ENCODE results near the gene ZC2HC1B.

DNA sequence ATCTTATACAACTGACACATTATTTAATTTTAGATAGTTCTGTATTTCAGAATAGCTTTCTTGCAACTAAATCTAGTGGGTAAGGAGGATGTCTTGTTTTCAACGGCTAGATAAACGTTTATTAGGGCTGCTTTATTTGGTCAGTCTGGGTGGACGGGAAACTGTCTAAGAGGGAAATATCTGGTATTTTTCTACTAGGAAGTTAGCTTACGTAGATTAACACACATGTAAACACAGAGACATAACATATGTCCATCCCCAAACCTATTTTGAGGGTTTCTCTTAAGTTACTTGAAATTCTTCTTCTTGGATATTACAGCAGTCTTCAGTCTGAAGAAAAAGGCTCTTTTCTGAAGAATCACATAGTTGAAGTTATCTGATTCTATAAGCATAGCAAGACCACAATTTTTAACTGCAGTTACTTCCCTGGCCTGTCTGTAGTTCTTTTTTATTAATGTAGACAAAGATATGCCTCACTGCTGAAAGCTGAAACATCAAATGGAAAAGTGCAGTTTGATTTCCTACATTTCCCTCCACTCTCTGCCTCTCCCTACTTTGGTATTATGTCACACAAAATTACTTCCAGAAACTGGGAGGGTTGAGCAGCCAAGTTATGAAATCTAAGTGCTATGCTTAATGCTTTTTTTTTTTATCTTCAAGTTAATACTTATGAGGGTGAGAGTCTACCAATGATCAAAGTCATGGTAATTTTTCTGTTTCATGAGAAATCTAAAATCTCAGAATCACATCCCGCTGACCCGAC, 106.4 kb downstream of the ZC2HC1B start:
- TF ChIP-seq EZH2 (IDR thresholded peaks at IDR 0.05; ENCODE audit: low read depth, low read length, severe bottlenecking) (no peak), RAD21 (IDR thresholded peaks at IDR 0.05 in 1 of 2, conservative IDR thresholded peaks at IDR 0.05 in 1 of 2; ENCODE audit: low read depth in 2 of 2, low read length in 2 of 2) (no peak), RBBP5 (IDR thresholded peaks at IDR 0.05; ENCODE audit: borderline replicate concordance, low read depth, low read length) (no peak), POLR2AphosphoS5 (IDR thresholded peaks at IDR 0.05; ENCODE audit: low read depth, low read length) (no peak)
- TF ChIP-seq, protein P1, sequence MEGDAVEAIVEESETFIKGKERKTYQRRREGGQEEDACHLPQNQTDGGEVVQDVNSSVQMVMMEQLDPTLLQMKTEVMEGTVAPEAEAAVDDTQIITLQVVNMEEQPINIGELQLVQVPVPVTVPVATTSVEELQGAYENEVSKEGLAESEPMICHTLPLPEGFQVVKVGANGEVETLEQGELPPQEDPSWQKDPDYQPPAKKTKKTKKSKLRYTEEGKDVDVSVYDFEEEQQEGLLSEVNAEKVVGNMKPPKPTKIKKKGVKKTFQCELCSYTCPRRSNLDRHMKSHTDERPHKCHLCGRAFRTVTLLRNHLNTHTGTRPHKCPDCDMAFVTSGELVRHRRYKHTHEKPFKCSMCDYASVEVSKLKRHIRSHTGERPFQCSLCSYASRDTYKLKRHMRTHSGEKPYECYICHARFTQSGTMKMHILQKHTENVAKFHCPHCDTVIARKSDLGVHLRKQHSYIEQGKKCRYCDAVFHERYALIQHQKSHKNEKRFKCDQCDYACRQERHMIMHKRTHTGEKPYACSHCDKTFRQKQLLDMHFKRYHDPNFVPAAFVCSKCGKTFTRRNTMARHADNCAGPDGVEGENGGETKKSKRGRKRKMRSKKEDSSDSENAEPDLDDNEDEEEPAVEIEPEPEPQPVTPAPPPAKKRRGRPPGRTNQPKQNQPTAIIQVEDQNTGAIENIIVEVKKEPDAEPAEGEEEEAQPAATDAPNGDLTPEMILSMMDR (IDR thresholded peaks at IDR 0.05; ENCODE audit: control extremely low read depth in 1 of 3, insufficient read depth in 1 of 3, low read depth in 1 of 3, low read length in 3 of 3): no peak
- TF ChIP-seq, protein P2, sequence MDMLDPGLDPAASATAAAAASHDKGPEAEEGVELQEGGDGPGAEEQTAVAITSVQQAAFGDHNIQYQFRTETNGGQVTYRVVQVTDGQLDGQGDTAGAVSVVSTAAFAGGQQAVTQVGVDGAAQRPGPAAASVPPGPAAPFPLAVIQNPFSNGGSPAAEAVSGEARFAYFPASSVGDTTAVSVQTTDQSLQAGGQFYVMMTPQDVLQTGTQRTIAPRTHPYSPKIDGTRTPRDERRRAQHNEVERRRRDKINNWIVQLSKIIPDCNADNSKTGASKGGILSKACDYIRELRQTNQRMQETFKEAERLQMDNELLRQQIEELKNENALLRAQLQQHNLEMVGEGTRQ (IDR thresholded peaks at IDR 0.05; ENCODE audit: low read length): no peak
